Measurements from ENCODE around the gene MAPKAPK2.

DNA sequence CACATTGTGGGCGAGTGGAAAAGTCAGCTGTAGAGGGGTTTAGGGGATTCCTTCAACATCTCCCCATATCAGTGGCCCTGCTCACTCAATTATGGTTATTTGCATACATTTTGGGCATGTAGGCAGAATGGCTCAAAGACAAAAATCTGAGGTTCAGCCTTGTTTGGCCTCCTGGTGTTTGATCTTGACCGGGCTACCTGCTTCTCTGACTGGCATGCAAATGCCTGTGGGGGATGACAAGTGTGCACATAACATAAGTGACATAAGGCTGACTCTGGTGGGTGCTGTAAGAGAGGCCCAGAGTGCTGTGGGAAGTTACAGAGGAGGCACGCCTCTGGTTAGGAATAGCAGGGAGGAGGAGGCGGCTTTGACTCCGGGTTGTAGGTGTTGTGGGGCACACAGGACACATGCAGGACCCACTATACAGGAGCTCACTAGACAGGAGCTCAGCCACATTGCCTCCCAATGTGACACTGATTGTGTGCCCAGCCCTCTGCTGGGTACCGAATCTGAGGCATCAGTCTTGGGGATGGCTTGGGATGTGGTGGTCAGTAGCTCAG is 56.5 kb downstream of the MAPKAPK2 start:
- no peak for TF ChIP-seq POLR2A (IDR thresholded peaks at IDR 0.05)
- TF ChIP-seq, protein P1, sequence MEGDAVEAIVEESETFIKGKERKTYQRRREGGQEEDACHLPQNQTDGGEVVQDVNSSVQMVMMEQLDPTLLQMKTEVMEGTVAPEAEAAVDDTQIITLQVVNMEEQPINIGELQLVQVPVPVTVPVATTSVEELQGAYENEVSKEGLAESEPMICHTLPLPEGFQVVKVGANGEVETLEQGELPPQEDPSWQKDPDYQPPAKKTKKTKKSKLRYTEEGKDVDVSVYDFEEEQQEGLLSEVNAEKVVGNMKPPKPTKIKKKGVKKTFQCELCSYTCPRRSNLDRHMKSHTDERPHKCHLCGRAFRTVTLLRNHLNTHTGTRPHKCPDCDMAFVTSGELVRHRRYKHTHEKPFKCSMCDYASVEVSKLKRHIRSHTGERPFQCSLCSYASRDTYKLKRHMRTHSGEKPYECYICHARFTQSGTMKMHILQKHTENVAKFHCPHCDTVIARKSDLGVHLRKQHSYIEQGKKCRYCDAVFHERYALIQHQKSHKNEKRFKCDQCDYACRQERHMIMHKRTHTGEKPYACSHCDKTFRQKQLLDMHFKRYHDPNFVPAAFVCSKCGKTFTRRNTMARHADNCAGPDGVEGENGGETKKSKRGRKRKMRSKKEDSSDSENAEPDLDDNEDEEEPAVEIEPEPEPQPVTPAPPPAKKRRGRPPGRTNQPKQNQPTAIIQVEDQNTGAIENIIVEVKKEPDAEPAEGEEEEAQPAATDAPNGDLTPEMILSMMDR (IDR thresholded peaks at IDR 0.05 in 4 of 5, conservative IDR thresholded peaks at IDR 0.05 in 1 of 5), result no peak
